ENCODE measurements around the gene SRRM4. TPM values are rescaled to one million over a fixed set of nuclear protein-coding genes. Genes with fewer than 3 reads are reported as not detected.
A peak's percentile ranks its signal among the peaks of the same experiment; 100 is the strongest.

The SRRM4 gene, protein sequence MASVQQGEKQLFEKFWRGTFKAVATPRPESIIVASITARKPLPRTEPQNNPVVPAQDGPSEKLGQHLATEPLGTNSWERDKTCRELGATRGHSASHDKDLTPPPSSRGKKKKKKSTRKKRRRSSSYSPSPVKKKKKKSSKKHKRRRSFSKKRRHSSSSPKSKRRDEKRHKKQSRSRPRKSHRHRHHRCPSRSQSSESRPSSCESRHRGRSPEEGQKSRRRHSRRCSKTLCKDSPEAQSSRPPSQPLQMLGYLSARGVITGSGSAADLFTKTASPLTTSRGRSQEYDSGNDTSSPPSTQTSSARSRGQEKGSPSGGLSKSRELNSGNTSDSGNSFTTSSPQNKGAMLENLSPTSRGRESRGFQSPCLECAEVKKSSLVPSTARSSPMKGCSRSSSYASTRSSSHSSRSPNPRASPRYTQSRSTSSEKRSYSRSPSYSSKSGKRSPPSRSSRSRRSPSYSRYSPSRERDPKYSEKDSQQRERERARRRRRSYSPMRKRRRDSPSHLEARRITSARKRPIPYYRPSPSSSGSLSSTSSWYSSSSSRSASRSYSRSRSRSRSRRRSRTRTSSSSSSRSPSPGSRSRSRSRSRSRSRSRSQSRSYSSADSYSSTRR
- total RNA-seq (under 1 TPM; 0.15 to 0.49 (median 0.29) TPM), polyA plus RNA-seq (under 1 TPM; 0.06 to 0.37 TPM)
- long read RNA-seq, donor 1, partial matches to known transcripts: 0 of 3 reads
- long read RNA-seq, donor 1, other reads (novel, unspliced or antisense): 3 of 3 reads
- long read RNA-seq, donor 2, partial matches to known transcripts: 0 of 2 reads
- long read RNA-seq, donor 2, other reads (novel, unspliced or antisense): 2 of 2 reads
- long read RNA-seq, donor 3: 0 reads

DNA sequence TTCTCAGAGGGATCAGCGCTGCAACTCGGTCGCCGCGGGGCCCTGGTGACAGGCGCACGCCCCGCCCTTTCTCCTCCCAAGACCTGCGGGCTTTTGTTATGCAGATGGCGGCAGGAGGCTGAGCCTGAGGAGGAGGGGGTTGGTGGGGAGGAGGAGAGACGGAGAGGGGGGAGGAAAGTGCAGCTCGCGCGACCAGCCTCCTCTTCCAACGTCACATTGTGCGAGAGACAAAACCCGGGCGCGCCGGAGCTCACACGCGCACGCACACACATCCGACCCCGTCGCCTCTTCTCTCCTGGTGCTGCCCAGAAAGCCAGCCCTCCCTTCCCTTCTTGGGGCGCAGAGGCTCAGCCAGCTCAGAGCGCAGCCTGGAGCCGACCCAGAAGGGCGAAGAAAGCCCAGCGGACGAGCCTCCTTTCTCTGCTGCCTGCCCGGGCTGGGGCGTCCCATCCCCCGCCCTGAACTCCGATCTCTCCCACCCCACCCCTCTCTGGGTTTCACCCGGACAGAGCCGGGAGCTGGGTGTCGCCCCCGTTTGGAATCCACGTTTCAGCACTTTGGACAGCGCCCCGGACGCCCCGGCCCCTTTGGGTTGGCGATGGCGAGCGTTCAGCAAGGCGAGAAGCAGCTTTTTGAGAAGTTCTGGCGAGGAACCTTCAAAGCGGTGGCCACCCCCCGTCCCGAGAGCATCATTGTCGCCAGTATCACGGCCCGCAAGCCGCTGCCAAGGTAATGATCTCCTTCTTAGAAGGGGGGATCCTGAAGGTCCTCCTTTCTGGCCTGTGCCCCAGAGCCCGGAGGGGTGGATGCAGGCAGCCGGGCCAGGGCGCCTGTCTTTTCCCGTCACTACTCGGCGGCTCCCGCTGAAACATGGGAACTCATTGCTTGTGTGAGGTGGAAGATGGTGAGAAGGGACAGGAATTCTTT lies at the start of gene SRRM4:
Gene SRRM4 (plus strand): TSS at position 257 of the 927 bp plus-strand sequence. CDS start 342 bp downstream, at position 599.
- peaks cover 11 to 88% (median 61%) of the 10 kb centered on the region in 7 donors for H3K27me3 ChIP-seq
- H3K4me1 ChIP-seq: peaks cover 0 to 16% (median 6%) of the 10 kb centered on the region in 9 donors
- ATAC-seq (peak in 3 of 8 donors; percentile 13 to 48 (median 37)), DNase-seq (peak in 1 of 2 donors; percentile 15)
- H3K27ac ChIP-seq: no peak within 1 kb of the TSS
- H3K4me3 ChIP-seq: peak within 1 kb of the TSS in 5 of 10 donors; percentile 7 to 33 (median 17)
- H3K9me3 ChIP-seq: peaks cover 0 to 3% (median 0%) of the 10 kb centered on the region in 11 donors
- TF ChIP-seq, protein P1, sequence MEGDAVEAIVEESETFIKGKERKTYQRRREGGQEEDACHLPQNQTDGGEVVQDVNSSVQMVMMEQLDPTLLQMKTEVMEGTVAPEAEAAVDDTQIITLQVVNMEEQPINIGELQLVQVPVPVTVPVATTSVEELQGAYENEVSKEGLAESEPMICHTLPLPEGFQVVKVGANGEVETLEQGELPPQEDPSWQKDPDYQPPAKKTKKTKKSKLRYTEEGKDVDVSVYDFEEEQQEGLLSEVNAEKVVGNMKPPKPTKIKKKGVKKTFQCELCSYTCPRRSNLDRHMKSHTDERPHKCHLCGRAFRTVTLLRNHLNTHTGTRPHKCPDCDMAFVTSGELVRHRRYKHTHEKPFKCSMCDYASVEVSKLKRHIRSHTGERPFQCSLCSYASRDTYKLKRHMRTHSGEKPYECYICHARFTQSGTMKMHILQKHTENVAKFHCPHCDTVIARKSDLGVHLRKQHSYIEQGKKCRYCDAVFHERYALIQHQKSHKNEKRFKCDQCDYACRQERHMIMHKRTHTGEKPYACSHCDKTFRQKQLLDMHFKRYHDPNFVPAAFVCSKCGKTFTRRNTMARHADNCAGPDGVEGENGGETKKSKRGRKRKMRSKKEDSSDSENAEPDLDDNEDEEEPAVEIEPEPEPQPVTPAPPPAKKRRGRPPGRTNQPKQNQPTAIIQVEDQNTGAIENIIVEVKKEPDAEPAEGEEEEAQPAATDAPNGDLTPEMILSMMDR (IDR thresholded peaks at IDR 0.05): no peak
- intact Hi-C loops (cut with DNase I): loop anchor here in 3 of 10 donors (5.0 to 10.0 kb wide), 3 partner anchors 431 to 563 kb away; no protein-coding TSS in a partner anchor
- H3K36me3 ChIP-seq: no peaks in the 10 kb centered on the region
- WGBS, 2 donors: 1% methylated on average over 63 to 64 of the region's 64 CpGs

DNA sequence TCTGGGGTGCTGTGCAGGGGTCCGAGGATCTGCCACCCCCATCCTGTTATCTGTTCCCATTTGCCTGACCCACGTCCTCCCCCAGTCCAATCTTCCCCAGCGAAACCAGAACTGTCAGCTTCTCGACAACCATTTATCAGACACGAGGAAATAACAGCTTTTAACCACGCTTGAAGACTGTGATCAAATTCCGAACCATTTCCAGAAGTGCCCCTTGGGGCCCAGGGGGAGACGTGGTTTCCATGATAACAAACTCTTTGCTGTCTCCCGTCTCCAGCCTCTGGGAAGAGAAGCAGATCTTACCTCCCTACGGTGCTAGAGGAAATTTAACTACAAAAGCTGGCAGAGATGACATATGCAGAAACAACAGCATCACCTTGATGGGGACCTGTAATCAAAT lies 35.1 kb upstream of the SRRM4 start:
- Histone ChIP-seq H3K36me3 (no peaks in the 10 kb centered on the region), H3K27me3 (peaks cover 0 to 66% (median 25%) of the 10 kb centered on the region in 7 donors), H3K4me3 (no peak overlapping the region), H3K4me1 (no peaks in the 10 kb centered on the region), H3K9me3 (no peaks in the 10 kb centered on the region), H3K27ac (no peak overlapping the region)
- TF ChIP-seq, protein P1 (IDR thresholded peaks at IDR 0.05): no peak
- DNase-seq (no peak), ATAC-seq (no peak)
- WGBS, 2 donors: 20% methylated on average over 10 of the region's 10 CpGs
- intact Hi-C loops (cut with DNase I): no loop called here

DNA sequence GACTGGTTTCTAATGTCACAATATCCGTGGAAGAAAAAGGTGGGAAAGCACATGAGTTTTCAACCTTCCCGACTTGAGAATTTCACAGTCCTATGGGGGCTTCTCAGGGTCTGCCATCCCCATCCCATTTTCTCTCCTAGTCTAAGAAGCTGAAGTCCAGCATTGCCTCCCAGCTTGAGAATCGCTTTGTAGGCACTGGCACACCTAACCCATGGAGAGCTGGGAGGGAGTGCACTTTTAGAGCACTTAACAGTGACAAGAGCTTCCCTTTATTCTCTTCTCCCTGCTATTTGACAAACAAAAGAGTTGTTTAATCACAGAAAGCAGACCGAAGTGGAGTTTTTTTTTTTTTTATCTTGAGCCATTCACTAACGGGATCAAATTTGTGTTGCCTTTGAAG lies 22.8 kb upstream of the SRRM4 start:
- intact Hi-C loops (cut with DNase I): no loop called here
- no peak overlapping the region for H3K27ac ChIP-seq
- H3K4me3 ChIP-seq: no peak overlapping the region
- peaks cover 0 to 24% (median 11%) of the 10 kb centered on the region in 7 donors for H3K27me3 ChIP-seq
- no peak for ATAC-seq
- peaks cover 0 to 9% (median 0%) of the 10 kb centered on the region in 11 donors for H3K9me3 ChIP-seq
- no peaks in the 10 kb centered on the region for H3K4me1 ChIP-seq
- DNase-seq: no peak
- TF ChIP-seq, protein P1 (IDR thresholded peaks at IDR 0.05): no peak
- no peaks in the 10 kb centered on the region for H3K36me3 ChIP-seq
- WGBS, 2 donors: 53 to 56% methylated on average over 5 of the region's 5 CpGs

All from heart right ventricle (tissue), 16 donors.